DMS79 (cell line): Measurements from ENCODE around the gene OSBPL6.
"Not testable (repeated sequence)": the region's sequence is repeated elsewhere in the genome, so short reads cannot be mapped to it uniquely, and the experiment has no call there.

ENCODE experiments used
- DNase-seq: peaks from one replicate; lab custom pipeline; 2025; lab: John Stamatoyannopoulos, UW

OSBPL6 gene

GRCh38 chr2:178193823-178194599 is at the start of gene OSBPL6:
Gene OSBPL6, plus strand, starts transcription at chr2:178194512. Its CDS starts 111,673 bp downstream, at chr2:178306185.
- DNase-seq = peak; percentile 67

GRCh38 chr2:178152033-178152432 is 42.3 kb upstream of the OSBPL6 start:
- DNase-seq = peak; percentile 41

GRCh38 chr2:178152542-178152941 is 41.8 kb upstream of the OSBPL6 start:
- no peak for DNase-seq

GRCh38 chr2:178152977-178153376 is 41.3 kb upstream of the OSBPL6 start:
- no peak for DNase-seq

- DNase-seq = not testable (repeated sequence)
These were observed 40.4 kb upstream of the OSBPL6 start for GRCh38 chr2:178153878-178154277.

GRCh38 chr2:178155524-178155923 is 38.8 kb upstream of the OSBPL6 start:
- no peak for DNase-seq

- DNase-seq = no peak
These were observed 36.7 kb upstream of the OSBPL6 start for GRCh38 chr2:178157574-178157973.

- DNase-seq = no peak
These were observed 34.3 kb upstream of the OSBPL6 start for GRCh38 chr2:178159966-178160365.

GRCh38 chr2:178160601-178161000 is 33.7 kb upstream of the OSBPL6 start:
- DNase-seq = no peak

- DNase-seq = no peak
These were observed 30.9 kb upstream of the OSBPL6 start for GRCh38 chr2:178163395-178163794.

GRCh38 chr2:178163911-178164310 is 30.4 kb upstream of the OSBPL6 start:
- DNase-seq = no peak

GRCh38 chr2:178173657-178174056 is 20.7 kb upstream of the OSBPL6 start:
- DNase-seq = no peak

- no peak for DNase-seq
These were observed 17.1 kb upstream of the OSBPL6 start for GRCh38 chr2:178177066-178177679.

GRCh38 chr2:178180648-178181047 is 13.7 kb upstream of the OSBPL6 start:
- not testable (repeated sequence) for DNase-seq

- DNase-seq = no peak
These were observed 6.5 kb upstream of the OSBPL6 start for GRCh38 chr2:178187861-178188260.

- DNase-seq = no peak
These were observed 5.8 kb upstream of the OSBPL6 start for GRCh38 chr2:178188466-178188865.

- DNase-seq = no peak
These were observed 3.3 kb upstream of the OSBPL6 start for GRCh38 chr2:178191004-178191508.

GRCh38 chr2:178191511-178191910 is 2.8 kb upstream of the OSBPL6 start:
- DNase-seq = no peak

GRCh38 chr2:178193496-178193822 is 853 bp upstream of the OSBPL6 start:
- DNase-seq = no peak

- peak; percentile 40 for DNase-seq
These were observed 483 bp downstream of the OSBPL6 start for GRCh38 chr2:178194600-178195389.

GRCh38 chr2:178195390-178196166 is 1.3 kb downstream of the OSBPL6 start:
- no peak for DNase-seq

GRCh38 chr2:178197791-178198190 is 3.5 kb downstream of the OSBPL6 start:
- DNase-seq = no peak
